ENCODE results near the gene MRTFA.
A peak's percentile ranks its signal among the peaks of the same experiment; 100 is the strongest.
"Not testable (repeated sequence)": the region's sequence is repeated elsewhere in the genome, so short reads cannot be mapped to it uniquely, and the experiment has no call there.

The MRTFA gene

GRCh38 chr22:40406063-40406890 lies 230.2 kb downstream of the MRTFA start:
- no peak for DNase-seq

- DNase-seq = no peak
Observed at GRCh38 chr22:40405178-40406062, 231.1 kb downstream of the MRTFA start.

GRCh38 chr22:40404251-40405177 lies 232.0 kb downstream of the MRTFA start:
- no peak for DNase-seq

GRCh38 chr22:40403651-40404050 lies 232.9 kb downstream of the MRTFA start:
- DNase-seq = no peak

GRCh38 chr22:40403141-40403540 lies 233.4 kb downstream of the MRTFA start:
- no peak for DNase-seq

- DNase-seq = peak; percentile 55
Observed at GRCh38 chr22:40401981-40402406, 234.5 kb downstream of the MRTFA start.

- DNase-seq = peak; percentile 81
Observed at GRCh38 chr22:40401532-40401931, 235.0 kb downstream of the MRTFA start.

- peak; percentile 73 for DNase-seq
Observed at GRCh38 chr22:40400159-40400558, 236.4 kb downstream of the MRTFA start.

GRCh38 chr22:40399621-40400020 lies 236.9 kb downstream of the MRTFA start:
- peak; percentile 48 for DNase-seq

- DNase-seq = peak; percentile 45
Observed at GRCh38 chr22:40397396-40397795, 239.1 kb downstream of the MRTFA start.

GRCh38 chr22:40396882-40397281 lies 239.6 kb downstream of the MRTFA start:
- no peak for DNase-seq

- no peak for DNase-seq
Observed at GRCh38 chr22:40395607-40396006, 240.9 kb downstream of the MRTFA start.

- DNase-seq = no peak
Observed at GRCh38 chr22:40394607-40395006, 241.9 kb downstream of the MRTFA start.

- no peak for DNase-seq
Observed at GRCh38 chr22:40392618-40393017, 243.9 kb downstream of the MRTFA start.

- no peak for DNase-seq
Observed at GRCh38 chr22:40391417-40391816, 245.1 kb downstream of the MRTFA start.

- DNase-seq = no peak
Observed at GRCh38 chr22:40388231-40388630, 248.3 kb downstream of the MRTFA start.

GRCh38 chr22:40387746-40388145 lies 248.8 kb downstream of the MRTFA start:
- no peak for DNase-seq

- DNase-seq = no peak
Observed at GRCh38 chr22:40385036-40385782, 251.3 kb downstream of the MRTFA start.

GRCh38 chr22:40383905-40384304 lies 252.6 kb downstream of the MRTFA start:
- DNase-seq = no peak

- DNase-seq = no peak
Observed at GRCh38 chr22:40381461-40381860, 255.1 kb downstream of the MRTFA start.

GRCh38 chr22:40378448-40378847 lies 258.1 kb downstream of the MRTFA start:
- not testable (repeated sequence) for DNase-seq

GRCh38 chr22:40377931-40378330 lies 258.6 kb downstream of the MRTFA start:
- no peak for DNase-seq
